ENCODE measurements around the gene RAG1. TPM values are rescaled to one million over a fixed set of nuclear protein-coding genes. Genes with fewer than 3 reads are reported as not detected.

RAG1 gene
- total and polyA plus RNA-seq, 2 of the 13 experiments (the other 11 are each of a cell fraction or from before 2014, with no cell fraction given), result 0.11 to 0.15 TPM

DNA sequence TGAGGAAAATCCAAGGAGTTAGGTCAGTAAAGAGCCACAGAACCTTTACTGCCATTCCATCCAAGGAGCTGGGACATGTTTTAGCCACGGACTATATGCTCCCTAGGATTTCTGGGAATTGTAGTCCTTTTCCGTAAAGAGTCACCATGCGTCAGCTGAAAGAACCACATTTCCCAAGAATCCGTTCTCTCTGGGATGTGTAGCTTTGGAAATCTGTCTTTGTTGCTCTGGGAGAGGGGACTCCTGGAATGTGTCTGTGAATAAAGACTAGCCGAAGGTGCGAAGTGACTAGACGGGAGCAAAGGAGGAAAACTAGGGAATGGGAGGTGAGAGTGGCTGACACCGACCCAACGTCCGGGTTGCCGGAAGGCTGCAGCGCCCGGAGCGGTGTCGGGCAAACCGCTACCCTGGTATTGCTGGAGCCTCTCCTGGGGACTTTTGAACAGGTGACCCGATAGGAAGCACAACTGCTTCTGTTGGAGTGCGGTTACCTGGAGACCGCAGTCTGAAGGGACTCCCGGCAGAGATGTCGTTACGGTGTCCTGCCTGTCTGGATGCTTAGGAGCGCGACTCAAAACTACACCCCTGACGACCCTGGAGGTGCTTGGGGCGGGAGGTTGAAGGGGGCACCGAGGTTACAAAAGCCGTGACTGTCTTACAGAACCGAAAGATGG is 26.6 kb downstream of the RAG1 start, which contains the start of gene IFTAP (continued):
- TF ChIP-seq PBX2 (CRISPR knock-in tag; IDR thresholded peaks at IDR 0.05) (no peak), MED1 (CRISPR knock-in tag; IDR thresholded peaks at IDR 0.05) (peak; percentile 47; the same call in 1 of the 2 replicates), ZNF609 (CRISPR knock-in tag; IDR thresholded peaks at IDR 0.05; ENCODE audit: borderline replicate concordance) (no peak), FOXA1 (IDR thresholded peaks at IDR 0.05) (no peak), FOXA1 (CRISPR knock-in tag; IDR thresholded peaks at IDR 0.05) (no peak), IRF2 (CRISPR knock-in tag; IDR thresholded peaks at IDR 0.05) (peak; percentile 97), ZGPAT (CRISPR knock-in tag; IDR thresholded peaks at IDR 0.05) (peak; percentile 36; the same call in 1 of the 2 replicates), ARID4A (CRISPR knock-in tag; IDR thresholded peaks at IDR 0.05; ENCODE audit: borderline replicate concordance) (peak; percentile 55; the same call in 1 of the 2 replicates)
- TF ChIP-seq, protein P1, sequence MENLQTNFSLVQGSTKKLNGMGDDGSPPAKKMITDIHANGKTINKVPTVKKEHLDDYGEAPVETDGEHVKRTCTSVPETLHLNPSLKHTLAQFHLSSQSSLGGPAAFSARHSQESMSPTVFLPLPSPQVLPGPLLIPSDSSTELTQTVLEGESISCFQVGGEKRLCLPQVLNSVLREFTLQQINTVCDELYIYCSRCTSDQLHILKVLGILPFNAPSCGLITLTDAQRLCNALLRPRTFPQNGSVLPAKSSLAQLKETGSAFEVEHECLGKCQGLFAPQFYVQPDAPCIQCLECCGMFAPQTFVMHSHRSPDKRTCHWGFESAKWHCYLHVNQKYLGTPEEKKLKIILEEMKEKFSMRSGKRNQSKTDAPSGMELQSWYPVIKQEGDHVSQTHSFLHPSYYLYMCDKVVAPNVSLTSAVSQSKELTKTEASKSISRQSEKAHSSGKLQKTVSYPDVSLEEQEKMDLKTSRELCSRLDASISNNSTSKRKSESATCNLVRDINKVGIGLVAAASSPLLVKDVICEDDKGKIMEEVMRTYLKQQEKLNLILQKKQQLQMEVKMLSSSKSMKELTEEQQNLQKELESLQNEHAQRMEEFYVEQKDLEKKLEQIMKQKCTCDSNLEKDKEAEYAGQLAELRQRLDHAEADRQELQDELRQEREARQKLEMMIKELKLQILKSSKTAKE (CRISPR knock-in tag; IDR thresholded peaks at IDR 0.05; ENCODE audit: borderline replicate concordance), result no peak
- TF ChIP-seq, protein P2, sequence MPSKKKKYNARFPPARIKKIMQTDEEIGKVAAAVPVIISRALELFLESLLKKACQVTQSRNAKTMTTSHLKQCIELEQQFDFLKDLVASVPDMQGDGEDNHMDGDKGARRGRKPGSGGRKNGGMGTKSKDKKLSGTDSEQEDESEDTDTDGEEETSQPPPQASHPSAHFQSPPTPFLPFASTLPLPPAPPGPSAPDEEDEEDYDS (CRISPR knock-in tag; IDR thresholded peaks at IDR 0.05), result peak; percentile 55; the same call in 1 of the 2 replicates
- TF ChIP-seq, protein P3, sequence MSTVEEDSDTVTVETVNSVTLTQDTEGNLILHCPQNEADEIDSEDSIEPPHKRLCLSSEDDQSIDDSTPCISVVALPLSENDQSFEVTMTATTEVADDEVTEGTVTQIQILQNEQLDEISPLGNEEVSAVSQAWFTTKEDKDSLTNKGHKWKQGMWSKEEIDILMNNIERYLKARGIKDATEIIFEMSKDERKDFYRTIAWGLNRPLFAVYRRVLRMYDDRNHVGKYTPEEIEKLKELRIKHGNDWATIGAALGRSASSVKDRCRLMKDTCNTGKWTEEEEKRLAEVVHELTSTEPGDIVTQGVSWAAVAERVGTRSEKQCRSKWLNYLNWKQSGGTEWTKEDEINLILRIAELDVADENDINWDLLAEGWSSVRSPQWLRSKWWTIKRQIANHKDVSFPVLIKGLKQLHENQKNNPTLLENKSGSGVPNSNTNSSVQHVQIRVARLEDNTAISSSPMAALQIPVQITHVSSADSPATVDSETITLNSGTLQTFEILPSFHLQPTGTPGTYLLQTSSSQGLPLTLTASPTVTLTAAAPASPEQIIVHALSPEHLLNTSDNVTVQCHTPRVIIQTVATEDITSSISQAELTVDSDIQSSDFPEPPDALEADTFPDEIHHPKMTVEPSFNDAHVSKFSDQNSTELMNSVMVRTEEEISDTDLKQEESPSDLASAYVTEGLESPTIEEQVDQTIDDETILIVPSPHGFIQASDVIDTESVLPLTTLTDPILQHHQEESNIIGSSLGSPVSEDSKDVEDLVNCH (CRISPR knock-in tag; IDR thresholded peaks at IDR 0.05), result no peak
